GM18508 (cell line): ENCODE results near the gene GNPTG.

Experiments
- ATAC-seq: cut with Tn5 transposase; IDR thresholded peaks from one replicate; pipeline ENCODE4 v1.9.1; 2021; ENCODE audit warnings: moderate number of reproducible peaks; ENCODE audit not compliant: insufficient read depth, unreplicated experiment

The GNPTG gene

DNA sequence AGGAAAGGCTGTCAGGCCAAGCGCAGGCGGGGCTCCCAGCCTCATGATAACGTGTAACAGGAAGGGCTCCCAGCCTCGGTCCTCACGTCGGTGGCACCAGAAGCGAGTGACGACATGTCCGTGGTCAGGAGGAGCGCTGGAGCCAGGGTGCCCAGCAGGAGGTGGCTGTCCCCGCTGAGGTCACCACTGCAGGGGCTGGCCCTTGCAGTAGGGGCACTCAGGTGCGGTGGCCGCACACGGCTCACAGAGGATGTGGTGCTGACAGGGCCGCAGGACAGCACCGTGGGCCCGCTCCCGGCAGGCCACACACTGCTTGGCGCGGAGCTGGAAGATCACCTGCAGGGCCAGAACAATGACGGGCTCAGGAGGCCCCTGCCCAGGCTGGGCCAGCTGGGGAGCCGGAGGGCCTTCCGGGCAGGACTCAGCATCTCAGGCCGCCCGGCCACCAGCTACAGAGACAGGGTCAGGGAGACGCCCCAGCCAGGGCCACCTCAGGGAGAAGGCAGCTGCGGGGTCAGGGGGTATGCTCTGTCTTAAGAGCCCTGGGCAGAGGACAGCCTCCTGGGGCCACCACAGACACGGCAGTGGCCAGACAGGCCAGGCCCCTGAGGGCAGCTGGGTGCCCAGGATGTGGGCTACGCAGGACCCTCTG, 14.5 kb downstream of the GNPTG start:
- ATAC-seq, result no peak

DNA sequence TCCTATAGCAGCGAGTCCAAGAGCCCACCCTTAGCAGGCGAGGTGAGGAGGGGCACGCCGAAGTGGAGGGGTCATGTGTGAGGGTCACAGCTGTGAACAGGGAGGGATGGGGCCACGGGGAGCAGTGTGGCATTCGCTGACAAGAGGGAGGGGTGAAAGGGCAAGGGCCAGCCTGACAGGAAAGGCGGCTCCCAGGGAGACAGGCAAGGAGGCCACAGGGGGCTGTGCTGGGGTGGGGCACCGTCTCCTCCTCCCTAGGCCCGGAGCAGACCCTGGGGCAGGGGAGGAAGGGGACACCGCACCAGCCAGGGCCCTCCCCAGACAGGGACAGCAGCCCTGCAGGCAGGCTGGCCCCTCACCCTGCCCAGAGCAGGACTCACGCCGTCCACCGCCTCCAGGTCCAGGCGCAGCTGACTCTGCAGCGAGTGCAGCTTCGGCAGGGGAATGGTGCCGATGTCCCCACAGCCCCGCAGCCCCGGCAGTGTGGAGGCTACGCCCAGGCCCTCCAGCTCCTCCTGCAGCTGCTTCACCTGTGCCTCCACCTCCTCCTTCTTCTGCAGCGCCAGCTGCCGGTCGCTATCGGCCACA, 15.1 kb downstream of the GNPTG start:
- no peak for ATAC-seq

- no peak for ATAC-seq
Observed at GRCh38 chr16:1367486-1368174, 15.9 kb downstream of the GNPTG start.

- ATAC-seq, result no peak
Observed at GRCh38 chr16:1371054-1371978, 19.6 kb downstream of the GNPTG start.

GRCh38 chr16:1372292-1372950, 20.7 kb downstream of the GNPTG start:
- ATAC-seq, result no peak

- no peak for ATAC-seq
Observed at GRCh38 chr16:1374418-1375297, 22.9 kb downstream of the GNPTG start.

DNA sequence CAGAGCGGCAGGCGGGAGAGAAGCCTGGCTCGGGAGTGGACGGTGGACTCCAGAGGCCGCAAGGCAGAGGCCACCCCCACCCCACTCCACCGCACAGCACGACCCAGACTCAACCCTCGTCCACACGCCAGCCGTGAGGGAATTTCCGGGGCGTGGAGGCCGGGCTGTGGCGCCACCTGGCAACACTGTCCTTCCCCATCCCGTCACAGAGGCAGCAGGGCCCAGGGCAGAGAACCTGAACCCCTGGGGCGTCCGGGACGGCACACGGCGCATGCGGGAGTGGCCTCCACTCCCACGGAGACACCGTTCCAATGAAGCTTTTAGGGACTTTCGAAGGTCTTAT, 23.5 kb downstream of the GNPTG start:
- ATAC-seq, result no peak

GRCh38 chr16:1375741-1376410, 24.1 kb downstream of the GNPTG start:
- no peak for ATAC-seq

GRCh38 chr16:1377406-1378010, 25.8 kb downstream of the GNPTG start:
- no peak for ATAC-seq

DNA sequence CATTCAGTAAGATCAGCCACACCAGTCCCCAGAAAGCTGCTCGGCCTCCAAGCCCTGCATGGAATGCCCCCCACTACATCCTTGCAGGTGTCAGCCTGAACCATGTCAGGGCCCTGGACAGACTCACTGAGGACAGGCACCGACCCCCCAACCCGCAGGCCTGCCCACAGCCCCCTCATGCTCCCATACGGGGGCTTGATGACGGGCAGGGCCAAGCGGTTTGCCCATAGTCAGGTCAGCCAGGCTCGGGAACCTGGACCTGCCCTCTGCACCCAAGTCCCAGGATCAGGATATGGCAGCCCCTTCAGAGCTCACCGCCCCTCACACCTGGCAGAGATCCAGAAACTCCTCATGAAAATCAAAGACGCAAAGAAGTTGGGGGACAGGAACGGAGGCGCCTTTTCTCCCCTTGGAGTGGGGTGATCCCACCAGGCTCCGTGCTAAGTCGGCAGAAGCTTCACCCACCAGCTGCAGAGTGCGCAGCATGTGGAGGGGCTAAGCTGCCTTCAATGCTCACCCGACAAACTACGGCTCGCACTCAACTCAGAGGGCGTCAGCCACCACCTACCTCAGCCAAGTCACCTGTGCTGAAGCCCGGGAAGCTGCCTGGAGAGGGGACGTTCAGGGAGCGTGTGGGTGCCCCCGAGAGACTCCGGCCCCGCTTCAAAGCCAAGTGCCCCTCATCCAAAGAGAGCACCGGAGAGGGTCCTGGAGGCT, 26.5 kb downstream of the GNPTG start:
- no peak for ATAC-seq

DNA sequence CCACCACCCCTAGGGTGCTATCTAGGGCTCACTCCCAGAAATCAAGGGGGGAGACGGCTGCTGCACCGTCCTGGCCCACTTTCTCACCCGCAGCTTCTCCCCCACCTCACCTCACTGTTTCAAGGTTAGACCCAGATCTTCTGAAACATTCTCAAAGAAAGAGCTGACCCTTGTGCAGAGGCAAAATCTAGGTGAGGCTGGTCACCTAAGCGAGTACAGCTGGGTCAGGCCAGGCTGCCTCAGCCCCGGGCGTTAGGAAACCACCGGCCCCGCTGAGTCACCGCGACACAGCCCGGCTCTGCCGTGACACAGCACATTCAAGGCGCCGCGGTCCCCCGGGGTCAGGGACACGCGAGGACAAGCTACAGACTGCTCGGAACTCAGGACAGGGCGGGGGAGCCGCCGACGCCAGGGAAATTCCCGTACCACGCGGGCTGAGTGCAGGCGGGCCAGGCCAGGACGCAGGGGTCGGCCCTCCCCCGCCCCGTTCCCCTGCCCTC, 27.1 kb downstream of the GNPTG start:
- ATAC-seq, result no peak

DNA sequence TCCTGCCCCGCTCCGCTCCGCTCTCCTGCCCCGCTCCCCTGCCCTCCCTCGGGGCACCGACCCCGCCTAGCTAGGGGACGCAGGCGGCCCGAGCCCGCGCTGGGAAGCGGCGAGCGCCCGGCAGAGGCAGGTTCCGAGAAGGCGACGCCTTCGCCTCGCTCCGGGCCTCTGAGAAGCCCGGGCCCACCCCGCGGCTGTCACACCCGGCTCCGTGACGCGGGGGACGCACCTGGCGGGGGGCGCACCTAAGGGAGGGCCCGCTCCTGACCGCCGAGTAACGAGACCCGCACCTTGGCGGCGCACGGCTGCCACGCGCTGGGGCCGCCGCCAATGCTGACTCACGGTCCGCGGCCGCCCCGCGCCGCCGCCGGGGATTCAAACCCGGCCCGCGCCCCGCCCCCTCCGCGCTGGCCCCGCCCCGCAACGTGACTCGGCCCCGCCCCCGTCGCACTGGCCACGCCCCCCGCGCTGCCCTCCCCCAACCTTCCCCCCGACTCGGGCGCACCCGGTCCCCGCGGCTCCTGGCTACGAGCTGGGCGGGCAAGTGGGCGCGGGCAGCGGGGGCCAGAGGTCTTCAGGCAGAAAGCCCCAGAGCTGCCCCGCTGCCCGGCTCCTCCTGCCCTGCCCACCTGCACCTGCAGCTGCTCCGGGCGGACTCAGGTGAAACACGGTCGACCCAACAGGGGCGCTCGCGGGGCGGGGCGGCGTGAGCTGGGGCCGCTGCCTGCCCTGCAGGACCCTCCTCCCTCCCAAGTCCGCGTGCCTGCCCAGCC, 27.8 kb downstream of the GNPTG start:
- ATAC-seq, result no peak

DNA sequence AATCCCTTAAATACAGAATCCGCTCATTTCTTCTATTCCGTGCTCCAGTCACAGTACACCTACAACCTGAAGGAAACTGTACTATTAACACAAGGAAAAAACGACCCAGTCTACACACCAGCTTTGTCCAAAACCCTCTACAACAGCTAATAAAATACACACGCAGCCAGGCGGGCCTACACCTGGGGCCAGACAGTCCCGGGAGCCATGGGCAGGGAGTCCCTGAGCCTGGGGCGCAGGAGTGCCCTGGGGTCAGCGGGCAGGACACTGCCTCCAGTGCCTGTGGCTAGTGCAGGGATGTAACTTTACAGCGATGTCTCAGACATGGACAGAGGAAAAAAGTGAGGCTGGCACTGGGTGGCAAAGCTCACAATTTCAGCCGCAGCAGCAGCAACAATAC, 28.5 kb downstream of the GNPTG start:
- ATAC-seq, result no peak

GRCh38 chr16:1381612-1382406, 30.1 kb downstream of the GNPTG start:
- no peak for ATAC-seq

DNA sequence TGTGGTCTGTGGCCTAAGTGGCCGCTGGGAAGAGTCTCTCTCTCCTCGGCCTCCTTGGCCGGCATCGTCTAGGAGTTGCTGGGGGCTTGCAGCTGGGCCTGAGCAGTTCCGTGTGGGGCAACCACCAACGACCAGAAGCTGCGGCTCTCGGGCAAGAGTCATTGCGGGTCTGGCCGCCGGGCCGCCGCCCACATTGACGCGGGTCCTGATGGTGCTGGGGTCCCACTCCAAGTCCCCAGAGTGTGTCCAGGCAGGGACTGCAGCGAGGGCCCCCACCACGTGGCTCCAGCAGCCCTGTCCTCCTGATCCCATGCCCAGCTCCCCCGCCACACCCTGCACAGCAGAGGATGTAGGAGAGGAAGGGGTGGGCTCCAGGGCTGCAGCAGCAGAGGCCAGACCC, 31.8 kb downstream of the GNPTG start:
- no peak for ATAC-seq

GRCh38 chr16:1385232-1385631, 33.5 kb downstream of the GNPTG start:
- ATAC-seq, result no peak
